ENCODE measurements around the gene CLDN1. TPM values are rescaled to one million over a fixed set of nuclear protein-coding genes. Genes with fewer than 3 reads are reported as not detected.

CLDN1 gene
- total and polyA plus RNA-seq, 2 of the 13 experiments (the other 11 are each of a cell fraction or from before 2014, with no cell fraction given): 42.7 to 51.6 TPM

DNA sequence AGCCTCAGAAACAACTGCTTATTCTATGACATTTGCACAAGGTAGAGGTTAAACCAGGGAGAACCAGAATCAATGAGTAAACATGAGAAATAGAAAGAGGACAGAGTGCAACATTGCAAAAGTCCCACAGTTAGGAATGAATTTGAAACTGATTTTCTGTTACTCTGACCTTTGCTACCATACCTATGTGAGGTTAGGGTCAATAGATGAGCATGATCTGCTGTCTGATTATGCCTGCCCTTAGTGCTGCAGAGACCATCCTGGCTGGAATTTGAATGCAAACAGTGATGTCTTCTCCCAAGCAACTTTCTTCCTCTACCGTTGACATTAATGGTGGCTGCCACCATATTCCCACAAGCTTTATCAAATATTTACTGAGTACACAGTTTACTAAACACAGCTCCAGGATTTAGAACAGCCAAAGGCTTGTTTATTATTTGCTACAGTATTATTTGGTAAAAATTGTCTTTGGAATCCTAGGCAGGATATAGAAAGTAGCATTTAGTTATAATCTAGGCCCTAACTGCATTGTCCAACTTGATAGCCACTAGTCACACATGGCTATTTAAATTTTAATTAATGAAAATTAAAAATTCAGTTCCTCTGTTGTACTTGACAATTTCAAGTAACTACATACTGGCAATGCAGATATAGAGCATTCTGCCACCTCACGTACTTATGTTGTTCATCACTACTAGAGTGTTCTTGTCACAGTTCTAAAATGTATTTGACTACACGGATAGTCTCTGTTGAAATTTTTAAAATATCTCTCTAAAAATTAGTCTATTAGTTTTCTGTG lies 8.9 kb upstream of the CLDN1 start (continued):
- no peak for TF ChIP-seq ZNF737 (CRISPR knock-in tag; IDR thresholded peaks at IDR 0.05; ENCODE audit: borderline replicate concordance)
- TF ChIP-seq ZNF33A (CRISPR knock-in tag; IDR thresholded peaks at IDR 0.05; ENCODE audit: borderline replicate concordance): no peak
- TF ChIP-seq TBL1XR1 (IDR thresholded peaks at IDR 0.05; ENCODE audit: borderline replicate concordance, low read length, partially characterized antibody): peak; percentile 67
- TF ChIP-seq ISL2 (CRISPR knock-in tag; IDR thresholded peaks at IDR 0.05): peak; percentile 89
- TF ChIP-seq ZNF143 (CRISPR knock-in tag; IDR thresholded peaks at IDR 0.05): no peak
- no peak for TF ChIP-seq MED8 (CRISPR knock-in tag; IDR thresholded peaks at IDR 0.05; ENCODE audit: insufficient replicate concordance)
- no peak for TF ChIP-seq ZNF30 (CRISPR knock-in tag; IDR thresholded peaks at IDR 0.05)
- TF ChIP-seq ARNT2 (CRISPR knock-in tag; IDR thresholded peaks at IDR 0.05; ENCODE audit: low read depth): 0 out of 2 replicates have a peak, but pooled peaks have one; percentile 51
- no peak for TF ChIP-seq NONO (IDR thresholded peaks at IDR 0.05)
- peak; percentile 87 for TF ChIP-seq NONO (CRISPR knock-in tag; conservative IDR thresholded peaks at IDR 0.05)
- peak; percentile 97 for TF ChIP-seq TEAD3 (CRISPR knock-in tag; optimal IDR thresholded peaks at IDR 0.05; ENCODE audit: borderline replicate concordance)
- no peak for TF ChIP-seq SCMH1 (CRISPR knock-in tag; IDR thresholded peaks at IDR 0.05; ENCODE audit: borderline replicate concordance)
- TF ChIP-seq, protein P1, sequence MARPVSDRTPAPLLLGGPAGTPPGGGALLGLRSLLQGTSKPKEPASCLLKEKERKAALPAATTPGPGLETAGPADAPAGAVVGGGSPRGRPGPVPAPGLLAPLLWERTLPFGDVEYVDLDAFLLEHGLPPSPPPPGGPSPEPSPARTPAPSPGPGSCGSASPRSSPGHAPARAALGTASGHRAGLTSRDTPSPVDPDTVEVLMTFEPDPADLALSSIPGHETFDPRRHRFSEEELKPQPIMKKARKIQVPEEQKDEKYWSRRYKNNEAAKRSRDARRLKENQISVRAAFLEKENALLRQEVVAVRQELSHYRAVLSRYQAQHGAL (CRISPR knock-in tag; IDR thresholded peaks at IDR 0.05; ENCODE audit: not compliant biosample characterization): no peak
- TF ChIP-seq RCOR2 (CRISPR knock-in tag; IDR thresholded peaks at IDR 0.05): peak; percentile 98
- no peak for TF ChIP-seq ZNF589 (CRISPR knock-in tag; conservative IDR thresholded peaks at IDR 0.05)
- TF ChIP-seq, protein P2, sequence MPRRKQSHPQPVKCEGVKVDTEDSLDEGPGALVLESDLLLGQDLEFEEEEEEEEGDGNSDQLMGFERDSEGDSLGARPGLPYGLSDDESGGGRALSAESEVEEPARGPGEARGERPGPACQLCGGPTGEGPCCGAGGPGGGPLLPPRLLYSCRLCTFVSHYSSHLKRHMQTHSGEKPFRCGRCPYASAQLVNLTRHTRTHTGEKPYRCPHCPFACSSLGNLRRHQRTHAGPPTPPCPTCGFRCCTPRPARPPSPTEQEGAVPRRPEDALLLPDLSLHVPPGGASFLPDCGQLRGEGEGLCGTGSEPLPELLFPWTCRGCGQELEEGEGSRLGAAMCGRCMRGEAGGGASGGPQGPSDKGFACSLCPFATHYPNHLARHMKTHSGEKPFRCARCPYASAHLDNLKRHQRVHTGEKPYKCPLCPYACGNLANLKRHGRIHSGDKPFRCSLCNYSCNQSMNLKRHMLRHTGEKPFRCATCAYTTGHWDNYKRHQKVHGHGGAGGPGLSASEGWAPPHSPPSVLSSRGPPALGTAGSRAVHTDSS (CRISPR knock-in tag; conservative IDR thresholded peaks at IDR 0.05): no peak
- TF ChIP-seq, protein P3, sequence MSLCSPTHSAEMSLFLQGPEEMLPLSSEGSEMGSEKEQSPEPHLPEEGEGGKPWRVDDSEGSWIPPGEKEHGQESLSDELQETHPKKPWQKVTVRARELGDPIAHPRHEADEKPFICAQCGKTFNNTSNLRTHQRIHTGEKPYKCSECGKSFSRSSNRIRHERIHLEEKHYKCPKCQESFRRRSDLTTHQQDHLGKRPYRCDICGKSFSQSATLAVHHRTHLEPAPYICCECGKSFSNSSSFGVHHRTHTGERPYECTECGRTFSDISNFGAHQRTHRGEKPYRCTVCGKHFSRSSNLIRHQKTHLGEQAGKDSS (CRISPR knock-in tag; IDR thresholded peaks at IDR 0.05; ENCODE audit: borderline replicate concordance, low read depth): no peak
- TF ChIP-seq RBFOX2 (IDR thresholded peaks at IDR 0.05; ENCODE audit: low read depth, low read length): no peak
- peak; percentile 82 for TF ChIP-seq IRF2 (CRISPR knock-in tag; IDR thresholded peaks at IDR 0.05)
- no peak for TF ChIP-seq ZNF549 (CRISPR knock-in tag; IDR thresholded peaks at IDR 0.05)
- peak; percentile 27; the same call in 1 of the 2 replicates for TF ChIP-seq ZNF7 (CRISPR knock-in tag; IDR thresholded peaks at IDR 0.05)
- peak in 1 of 2 experiments; percentile 80; a peak in 1 of 4 replicates for TF ChIP-seq KLF16 (CRISPR knock-in tag; IDR thresholded peaks at IDR 0.05)
- no peak for TF ChIP-seq NFE2 (CRISPR knock-in tag; IDR thresholded peaks at IDR 0.05)
- peak; percentile 80; the same call in 1 of the 2 replicates for TF ChIP-seq ERF (CRISPR knock-in tag; IDR thresholded peaks at IDR 0.05)
- no peak for TF ChIP-seq U2AF2 (IDR thresholded peaks at IDR 0.05; ENCODE audit: low read depth, low read length)
- no peak for TF ChIP-seq ATAD3A (CRISPR knock-in tag; IDR thresholded peaks at IDR 0.05)
- TF ChIP-seq KMT2B (CRISPR knock-in tag; IDR thresholded peaks at IDR 0.05): 0 out of 2 replicates have a peak, but pooled peaks have one; percentile 37
- no peak for TF ChIP-seq PTBP1 (IDR thresholded peaks at IDR 0.05; ENCODE audit: low read depth, low read length, poor library complexity, severe bottlenecking)
- TF ChIP-seq SMARCC2 (IDR thresholded peaks at IDR 0.05): no peak; the same call in 1 of the 2 replicates
